CD4-positive, alpha-beta T cell treated with Interleukin-17A for 4 hours (primary cell): Measurements from ENCODE around the gene TM2D3.
"Not testable (repeated sequence)": the region's sequence is repeated elsewhere in the genome, so short reads cannot be mapped to it uniquely, and the experiment has no call there.

Experiments
- DNase-seq: peaks from one replicate; pipeline ENCODE4 v3.0.0-alpha.2; 2020; ENCODE audit warnings: mixed read lengths

The TM2D3 gene

DNA sequence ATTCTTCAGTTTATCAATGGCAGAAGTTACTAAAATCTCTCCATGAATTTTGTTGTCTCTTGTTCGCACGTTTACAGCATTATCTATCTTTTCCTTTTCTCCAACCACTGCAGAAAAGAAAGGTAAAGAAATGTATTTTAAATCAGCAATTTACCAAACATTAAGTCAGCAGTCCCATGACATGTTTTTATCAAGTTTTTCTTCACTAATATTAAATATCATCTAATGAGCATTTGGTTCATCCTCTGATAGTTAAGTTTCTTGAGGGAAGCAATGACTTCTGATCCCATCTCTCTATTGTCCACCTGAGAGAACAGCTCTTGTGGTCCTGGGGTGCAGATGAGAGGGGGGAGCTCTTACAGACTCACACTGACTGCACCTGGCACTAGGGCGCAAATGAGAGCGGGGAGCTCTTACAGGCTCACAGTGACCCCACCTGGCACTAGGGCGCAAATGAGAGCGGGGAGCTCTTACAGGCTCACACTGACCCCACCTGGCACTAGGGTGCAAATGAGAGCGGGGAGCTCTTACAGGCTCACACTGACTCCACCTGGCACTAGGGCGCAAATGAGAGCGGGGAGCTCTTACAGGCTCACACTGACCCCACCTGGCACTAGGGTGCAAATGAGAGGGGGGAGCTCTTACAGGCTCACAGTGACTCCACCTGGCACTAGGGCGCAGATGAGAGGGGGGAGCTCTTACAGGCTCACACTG lies 2.6 kb upstream of the TM2D3 start:
- DNase-seq = peak; percentile 29

DNA sequence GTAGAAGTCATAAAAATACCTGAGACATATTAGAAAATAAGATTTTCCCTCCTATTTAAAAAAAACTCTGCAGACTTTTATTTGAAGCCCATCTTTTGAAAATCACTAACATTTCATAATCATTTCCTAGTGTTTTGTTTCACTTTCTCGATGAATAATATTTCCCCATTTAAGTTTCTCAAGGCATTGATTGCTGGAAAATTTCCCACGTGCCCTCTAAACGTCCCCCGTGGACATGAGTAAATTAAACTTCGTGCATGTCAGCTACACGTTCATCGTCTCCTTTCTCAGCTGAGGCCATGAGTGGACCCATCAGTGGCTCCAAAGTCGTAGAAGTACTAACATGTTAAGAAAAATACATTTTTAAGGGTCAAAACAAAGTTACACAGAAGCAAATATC lies 2.0 kb upstream of the TM2D3 start:
- no peak for DNase-seq

DNA sequence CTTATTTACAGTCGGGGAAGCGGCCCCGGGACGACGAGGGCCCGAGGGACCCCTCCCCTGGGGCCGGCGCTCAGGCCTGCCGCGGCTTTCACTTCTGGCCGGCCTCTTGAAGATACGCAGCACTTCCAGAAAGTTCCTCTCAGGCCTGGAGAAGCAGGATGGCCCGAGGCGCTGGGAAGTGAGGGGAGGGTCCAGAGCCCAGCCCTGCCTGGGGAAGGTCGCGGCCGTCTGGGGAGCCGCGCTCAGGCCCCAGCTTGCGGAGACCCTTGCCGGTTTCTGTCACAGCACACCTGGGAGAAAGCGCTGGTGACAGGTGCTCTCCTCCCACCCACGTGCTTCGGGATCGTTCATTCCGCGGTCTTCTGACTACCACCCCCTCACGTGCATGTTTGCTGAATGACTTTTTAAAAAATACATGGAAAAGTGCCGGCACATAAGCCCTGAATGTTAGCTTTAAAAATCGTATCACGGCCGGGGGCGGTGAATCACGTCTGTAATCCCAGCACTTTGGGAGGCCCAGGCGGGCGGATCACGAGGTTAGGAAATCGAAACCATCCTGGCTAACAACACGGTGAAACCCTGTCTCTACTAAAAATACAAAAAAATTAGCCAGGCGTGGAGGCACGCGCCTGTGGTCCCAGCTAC lies 727 bp upstream of the TM2D3 start:
- no peak for DNase-seq

DNA sequence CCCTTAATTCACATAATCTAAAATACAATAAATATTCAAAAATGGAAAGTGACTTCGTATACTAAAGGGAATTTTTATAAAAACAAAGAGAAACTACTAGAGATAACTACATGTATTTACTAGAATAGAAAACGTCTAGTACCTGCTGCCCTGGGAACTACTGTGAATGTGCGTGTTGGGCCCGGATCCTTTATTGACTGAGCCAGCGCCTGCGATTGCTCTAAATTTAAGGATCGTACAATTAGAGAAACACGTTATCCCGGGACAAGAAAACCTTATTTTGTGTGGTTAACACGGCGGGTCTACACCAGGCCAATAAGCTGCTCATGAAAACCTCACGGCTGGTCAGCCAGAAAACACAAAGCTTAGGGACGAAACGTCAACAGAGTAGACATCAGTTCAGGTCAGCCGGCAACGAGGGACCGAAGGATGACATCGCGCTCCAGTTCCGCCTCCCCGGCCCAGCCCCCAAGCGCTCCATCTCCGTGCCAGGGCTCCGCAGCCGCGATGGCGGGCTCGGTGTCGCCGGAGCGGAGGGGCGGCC lies 555 bp downstream of the TM2D3 start:
- DNase-seq = no peak

DNA sequence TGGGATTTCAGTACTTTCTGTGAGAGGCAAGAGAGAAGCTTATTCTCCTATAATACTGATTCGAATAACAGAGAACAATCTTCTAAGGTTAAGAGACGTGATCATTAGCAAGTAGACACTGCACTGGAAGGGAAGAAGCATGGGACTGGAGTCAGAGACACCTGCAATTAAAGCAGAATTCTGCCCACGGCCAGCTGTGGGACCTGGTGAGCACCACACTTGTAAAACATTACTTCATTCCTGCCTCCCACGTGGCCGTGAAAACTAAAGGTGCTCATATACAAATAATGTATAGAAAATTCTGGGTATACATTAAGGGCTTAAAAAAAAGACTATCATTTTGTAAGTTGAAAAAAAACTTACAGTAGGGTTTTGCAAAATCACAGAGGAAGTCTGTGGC lies 2.0 kb downstream of the TM2D3 start:
- DNase-seq = no peak

DNA sequence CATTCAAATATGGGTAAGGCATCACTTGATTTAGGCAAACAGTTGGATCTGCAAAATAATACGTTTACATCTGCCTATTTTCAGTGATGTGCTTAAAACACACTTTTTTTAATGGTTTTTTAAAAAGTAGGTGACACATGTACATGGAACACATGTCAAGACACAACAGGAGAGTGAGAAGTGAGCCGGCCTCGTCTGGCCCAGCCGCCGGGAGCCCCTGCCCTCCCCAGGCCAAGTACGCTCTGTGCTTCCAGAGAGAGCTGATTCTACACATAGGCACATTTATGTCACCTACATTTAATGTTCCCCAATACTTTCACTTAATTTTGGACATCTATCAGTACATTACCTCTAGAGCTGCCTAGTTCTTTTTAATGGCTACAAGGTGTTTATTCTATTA lies 3.8 kb downstream of the TM2D3 start:
- no peak for DNase-seq

DNA sequence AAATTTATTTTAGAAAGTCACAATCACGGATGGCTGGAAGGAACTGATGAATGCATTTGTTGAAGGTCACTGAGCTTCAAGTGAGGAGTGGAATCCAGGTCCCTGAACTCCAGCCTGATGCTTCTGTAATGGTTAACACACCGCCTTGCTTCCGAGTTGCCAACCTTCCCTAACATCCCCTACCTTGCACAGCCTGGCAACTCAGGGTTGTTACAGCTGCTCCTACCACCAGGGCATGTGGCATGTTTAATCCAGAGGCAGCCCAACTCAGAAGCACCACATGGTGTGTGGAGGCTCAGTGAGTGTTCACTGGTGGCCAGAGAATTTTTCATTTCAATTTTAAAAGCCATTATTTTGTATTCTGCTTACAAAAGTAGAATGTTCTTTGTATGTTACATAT lies 4.9 kb downstream of the TM2D3 start:
- DNase-seq = no peak

DNA sequence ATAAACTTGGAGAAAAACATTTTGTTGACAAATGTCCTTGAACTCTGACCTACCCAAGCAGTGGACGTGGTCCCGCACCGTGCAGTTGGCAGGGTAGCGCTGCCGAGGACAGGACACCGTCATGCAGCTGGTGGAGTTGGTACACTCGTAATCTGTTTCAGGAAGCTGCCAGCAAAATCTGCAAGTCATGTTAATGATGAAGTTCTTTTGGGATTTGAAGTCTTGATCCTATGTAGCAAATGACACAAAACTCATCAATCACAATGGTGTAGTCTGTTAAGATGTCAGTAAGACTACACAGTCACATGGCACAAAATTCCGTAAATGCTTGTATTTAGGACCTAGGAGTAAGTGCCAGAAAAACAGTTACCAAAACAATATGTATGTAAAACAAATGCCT lies 5.5 kb downstream of the TM2D3 start:
- DNase-seq = no peak

DNA sequence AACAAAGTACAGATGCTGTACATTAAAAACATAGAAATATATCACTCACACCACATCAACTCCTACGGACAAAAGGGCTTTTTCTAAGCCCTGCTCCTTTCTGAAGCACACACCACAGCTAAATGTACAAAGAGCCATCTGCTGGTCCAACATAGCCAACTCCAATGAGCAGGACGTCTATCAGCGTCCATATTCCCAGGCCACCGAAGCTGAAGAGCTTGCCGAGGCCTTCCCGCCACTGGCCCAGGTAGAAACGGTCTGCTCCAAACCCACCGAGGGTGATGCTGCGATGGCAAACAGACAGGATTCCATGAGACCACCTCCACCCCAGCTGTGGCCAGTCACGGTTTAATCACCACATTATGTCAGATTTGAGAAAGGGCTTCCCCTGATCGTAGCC lies 9.8 kb downstream of the TM2D3 start:
- DNase-seq = no peak

DNA sequence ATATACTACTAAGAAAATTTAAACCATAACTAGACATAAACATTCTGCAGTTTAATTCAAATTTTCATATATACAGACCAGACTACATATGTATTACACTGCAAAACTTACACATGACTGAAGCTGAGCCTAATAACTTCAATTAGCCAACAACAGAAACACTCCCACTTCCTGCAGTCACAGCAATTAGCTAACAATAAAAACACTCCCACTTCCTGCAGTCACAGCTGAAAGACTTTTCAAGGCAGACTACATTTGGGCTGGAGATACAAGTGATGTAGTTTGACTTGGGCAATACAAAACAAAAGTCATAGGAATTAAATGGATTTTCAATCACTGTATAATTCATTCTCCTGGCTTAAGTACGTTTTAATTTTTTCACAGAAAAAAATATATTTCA lies 10.3 kb downstream of the TM2D3 start:
- DNase-seq = no peak

DNA sequence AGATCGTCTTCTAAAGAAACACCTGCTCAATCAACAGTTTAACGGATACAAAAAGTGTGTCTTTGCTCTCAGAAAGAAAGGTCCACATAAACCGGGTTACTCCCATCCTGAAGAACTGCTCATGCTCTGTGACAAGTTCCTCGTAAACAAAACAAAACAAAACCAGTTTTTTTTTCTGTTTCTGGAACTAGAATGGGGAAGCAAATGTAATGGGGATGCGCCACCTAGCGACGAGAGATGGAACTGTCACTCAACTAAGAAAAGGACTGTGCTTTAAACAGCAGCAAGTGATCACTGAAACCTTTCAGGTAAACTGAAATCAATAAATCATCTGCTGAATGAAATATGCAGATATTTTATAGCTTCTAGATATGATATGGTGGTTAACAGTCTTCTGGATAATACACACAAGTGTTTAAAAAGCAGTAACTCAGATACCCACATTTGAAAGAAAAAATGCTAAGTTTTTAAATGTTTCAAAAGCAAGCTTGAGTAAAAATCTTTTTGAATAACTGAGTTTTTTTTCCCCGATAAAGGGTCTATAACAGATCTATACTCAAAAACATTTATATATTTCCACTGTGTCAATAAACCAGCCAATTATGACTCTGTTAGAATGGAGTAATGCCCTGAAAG lies 10.9 kb downstream of the TM2D3 start:
- DNase-seq = peak; percentile 80

DNA sequence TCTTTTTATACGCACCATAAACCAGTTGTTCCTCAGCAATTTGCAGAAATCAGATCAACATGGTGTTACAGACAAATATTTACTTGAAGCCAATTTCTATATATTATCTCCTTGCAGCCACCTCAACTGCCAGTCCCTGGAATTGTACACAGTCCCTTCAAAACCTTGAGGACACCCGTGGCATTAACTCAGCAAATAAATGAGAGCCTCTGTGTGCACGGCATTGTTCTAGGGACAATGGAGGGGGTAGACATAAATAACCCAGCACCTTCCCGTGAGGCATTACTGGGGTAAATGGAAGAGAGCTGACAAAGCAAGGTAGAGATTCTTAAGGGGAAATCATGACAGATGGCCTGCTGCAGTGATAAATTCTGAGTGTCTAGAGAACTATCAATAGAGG lies 12.5 kb downstream of the TM2D3 start:
- no peak for DNase-seq

DNA sequence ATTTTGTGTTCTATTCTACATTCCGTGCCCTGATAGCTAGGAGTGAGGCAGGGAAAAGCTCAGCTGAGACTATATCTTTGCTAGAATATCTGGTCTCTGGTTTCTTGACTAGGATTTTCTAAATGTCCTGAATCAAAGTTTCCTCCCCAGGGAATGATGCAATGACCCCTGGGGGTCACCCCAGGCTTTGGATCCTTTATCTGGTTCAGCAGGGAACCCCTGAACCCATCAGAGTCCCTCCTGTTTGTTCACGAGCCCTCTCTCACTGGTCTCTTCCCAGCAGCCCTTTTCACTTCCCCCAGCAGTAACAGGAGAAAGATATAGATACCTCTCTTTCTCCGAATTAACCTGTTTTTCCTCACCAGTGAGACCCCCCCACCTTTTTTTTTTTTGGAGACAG lies 14.3 kb downstream of the TM2D3 start:
- DNase-seq = no peak

DNA sequence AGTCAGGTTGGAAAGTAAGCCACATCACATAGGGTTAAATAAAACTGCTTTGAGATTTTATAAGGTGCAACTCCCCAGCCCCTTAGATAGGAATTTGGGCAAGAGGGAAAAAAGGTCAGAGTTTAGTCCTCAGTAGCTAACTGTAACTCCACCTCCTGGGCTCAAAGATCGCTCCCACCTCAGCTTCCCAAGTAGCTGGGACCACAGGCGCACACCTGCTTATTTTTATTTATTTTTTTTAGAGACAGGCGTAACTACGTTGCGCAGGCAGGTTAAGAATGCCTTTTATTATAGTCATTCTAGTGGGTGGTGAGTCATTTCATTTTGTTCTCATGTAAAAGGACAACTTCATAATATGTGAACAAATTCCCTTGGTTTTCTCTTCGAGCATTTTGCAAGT lies 14.7 kb downstream of the TM2D3 start:
- DNase-seq = no peak

DNA sequence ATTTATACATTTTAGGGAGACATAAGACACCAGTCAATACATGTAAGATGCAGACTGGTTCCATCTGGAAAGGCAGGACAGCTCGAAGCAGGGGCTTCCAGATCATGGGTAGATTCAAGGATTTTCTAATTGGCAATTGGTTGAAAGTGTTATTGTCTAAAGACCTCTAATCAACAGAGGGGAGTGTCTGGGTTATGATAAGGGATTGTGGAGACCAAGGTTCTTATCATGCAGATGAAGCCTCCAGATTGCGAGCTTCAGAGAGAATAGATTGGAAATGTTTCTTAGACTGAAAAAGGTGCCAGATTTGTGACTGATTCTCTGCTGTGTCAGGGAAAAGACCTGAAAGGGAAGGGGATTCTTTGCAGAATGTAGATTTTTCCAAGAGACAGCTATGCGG lies 15.1 kb downstream of the TM2D3 start:
- DNase-seq = no peak

DNA sequence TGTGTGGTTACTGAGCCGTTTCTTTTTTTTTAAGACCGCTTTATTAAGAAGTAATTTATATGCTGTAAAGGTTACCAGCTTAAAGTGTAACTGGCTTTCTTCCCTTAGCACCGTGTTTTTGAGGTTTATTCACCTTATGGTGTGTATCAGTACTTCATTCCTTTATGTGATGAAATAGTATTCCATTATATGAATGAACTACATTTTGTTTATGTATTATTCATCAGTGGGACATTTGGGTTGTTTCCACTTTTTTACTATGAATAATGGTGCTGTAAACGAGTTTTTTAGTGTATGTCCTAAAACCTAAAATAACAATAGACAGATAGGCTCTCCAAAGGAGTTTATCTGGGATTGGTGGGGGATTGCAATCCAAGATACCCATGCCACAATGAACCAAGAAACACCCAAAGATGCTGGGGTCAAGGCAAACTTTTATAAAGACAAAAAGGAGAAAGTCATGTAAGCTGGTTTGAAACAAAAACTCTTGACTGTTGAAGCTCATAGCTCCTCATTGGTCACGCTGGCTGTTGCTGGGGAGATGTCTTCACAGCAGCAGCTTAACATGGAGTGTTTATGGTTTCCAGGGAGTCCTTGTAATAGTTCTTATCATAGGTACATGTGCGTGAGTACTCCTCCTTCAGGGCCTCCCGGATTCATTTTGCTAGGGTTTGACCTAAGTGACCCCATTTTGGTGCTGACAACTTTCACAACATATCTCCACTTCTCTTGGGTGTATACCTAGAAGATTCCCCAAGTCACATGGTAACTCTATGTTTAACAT lies 16.0 kb downstream of the TM2D3 start:
- DNase-seq = no peak

DNA sequence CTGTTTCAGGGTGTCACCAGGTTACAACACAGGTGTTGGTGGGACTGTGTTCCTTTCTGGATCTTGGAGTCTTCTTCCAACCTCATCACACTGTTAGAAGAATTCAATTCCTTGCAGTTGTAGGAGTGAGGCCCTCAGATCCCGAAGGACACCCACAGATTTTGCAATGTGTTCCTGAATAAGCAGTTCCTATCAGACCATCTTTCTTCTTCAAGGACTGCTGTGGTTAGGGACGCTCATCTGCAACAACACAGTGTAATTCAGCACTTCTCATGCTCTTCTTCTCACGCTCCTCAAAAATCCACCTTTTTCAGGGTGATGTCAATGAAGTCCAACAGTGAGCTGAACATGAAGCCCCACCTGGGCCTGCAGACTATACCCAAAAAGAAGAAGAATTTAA lies 18.8 kb downstream of the TM2D3 start:
- DNase-seq = no peak

DNA sequence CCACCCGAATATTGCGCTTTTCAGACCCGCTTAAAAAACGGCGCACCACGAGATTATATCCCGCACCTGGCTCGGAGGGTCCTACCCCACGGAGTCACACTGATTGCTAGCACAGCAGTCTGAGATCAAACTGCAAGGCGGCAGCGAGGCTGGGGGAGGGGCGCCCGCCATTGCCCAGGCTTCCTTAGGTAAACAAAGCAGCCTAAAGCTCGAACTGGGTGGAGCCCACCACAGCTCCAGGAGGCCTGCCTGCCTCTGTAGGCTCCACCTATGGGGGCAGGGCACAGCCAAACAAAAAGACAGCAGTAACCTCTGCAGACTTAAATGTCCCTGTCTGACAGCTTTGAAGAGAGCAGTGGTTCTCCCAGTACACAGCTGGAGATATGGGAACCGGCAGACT lies 25.5 kb downstream of the TM2D3 start:
- DNase-seq = not testable (repeated sequence)

DNA sequence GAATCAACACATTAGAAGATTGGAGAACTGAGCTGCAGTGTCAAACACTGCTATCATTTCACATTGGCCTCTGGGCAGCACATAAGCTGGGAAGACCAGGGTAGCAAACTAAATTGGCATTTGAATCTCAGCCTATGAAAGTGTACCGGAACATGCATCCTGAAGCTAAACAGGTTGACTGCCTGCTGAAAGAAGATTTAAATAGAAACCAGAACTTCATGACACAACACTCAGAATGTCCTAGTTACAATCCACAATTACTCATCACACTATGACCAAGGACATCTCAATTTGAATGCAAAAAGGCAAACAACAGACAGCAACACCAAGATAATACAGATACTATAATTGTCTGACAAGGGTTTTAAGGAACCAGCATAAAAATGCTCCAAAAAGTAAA lies 26.2 kb downstream of the TM2D3 start:
- DNase-seq = no peak

DNA sequence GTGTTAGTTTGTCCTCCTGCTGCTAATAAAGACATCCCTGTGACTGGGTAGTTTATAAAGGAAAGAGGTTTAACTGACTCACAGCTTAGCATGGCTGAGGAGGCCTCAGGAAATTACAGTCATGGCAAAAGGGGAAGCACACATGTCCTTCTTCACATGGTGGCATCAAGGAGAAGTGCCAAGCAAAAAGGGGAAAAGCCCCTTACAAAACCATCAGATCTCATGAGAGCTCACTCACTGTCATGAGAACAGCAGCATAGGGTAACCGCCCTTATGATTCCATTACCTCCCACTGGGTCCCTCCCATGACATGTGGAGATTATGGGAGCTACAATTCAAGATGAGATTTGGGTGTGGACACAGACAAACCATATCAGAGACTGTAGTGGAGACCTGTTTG lies 27.0 kb downstream of the TM2D3 start:
- DNase-seq = no peak

DNA sequence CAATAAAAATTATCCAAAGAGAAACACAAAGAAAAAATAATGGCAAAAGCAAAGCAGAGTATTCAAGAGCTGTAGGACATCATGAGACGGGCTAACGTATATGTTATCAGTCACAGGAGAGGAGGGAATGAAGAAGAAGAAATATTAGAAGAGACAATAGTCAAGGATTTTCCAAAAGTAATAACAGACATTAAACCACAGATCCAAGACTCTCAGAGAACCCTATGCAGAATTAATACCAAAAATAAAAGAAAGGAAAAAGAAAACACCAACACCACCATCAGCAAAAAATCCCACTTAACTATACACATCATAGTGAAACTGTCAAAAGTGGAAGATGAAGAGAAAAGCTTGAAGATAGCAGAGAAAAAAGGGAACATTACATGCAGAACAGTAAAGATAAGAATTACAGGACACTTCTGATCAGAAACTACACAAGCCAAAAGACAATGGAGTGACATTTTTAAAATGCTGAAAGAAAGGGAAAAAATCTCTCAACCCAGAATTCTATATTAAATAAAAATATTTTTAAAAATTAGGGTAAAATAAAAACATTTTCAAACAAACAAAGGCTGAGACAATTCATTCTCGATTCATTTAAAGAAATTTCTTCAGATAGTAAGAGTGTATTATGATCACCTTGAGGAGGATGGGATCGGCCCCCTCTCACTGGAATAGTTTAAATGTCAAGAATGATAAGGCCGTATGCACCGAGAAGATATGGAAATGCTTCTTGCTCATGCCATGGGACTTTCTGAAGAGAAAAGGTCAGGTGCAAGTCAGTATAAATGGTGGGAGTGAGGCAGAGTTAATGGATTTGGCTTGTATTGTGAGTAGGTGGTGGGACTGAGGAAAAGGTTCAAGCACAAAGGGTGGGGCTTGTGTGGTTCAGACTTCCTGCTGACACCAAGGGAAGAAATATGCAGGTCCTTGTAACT lies 28.5 kb downstream of the TM2D3 start:
- DNase-seq = no peak

DNA sequence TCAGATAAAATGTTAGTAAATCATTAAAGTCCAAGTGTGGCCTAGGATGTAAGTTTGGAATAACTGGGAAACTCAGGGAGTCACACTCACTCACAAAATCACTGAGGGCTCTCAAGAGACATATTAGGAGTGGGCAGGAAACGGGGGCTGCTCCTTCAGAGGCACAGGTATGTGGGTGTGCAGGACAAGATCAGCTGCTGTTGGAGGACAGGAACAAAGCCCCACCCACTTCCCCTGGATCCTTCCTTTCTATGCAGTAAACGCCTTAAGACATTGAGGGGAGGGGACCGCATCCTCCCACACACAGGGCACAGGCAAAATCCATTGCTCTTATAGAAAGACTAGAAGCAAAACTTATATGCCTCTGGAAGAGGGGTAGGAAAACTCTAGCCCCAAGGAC lies 30.2 kb downstream of the TM2D3 start:
- no peak for DNase-seq
